NCI-H187 (cell line): ENCODE results near the gene U2AF1.
"Not testable (repeated sequence)": the region's sequence is repeated elsewhere in the genome, so short reads cannot be mapped to it uniquely, and the experiment has no call there.

Experiments used
- DNase-seq, 2 experiments: peaks; one replicate each; lab custom pipeline; 2025; lab: John Stamatoyannopoulos, UW

The U2AF1 gene

GRCh38 chr21:43076643-43077042, 30.7 kb downstream of the U2AF1 start:
- not testable (repeated sequence) for DNase-seq

GRCh38 chr21:43076023-43076637, 31.2 kb downstream of the U2AF1 start:
- DNase-seq: not testable (repeated sequence)

GRCh38 chr21:43075170-43076022, 32.0 kb downstream of the U2AF1 start, which contains the start of gene CBS:
CBS (minus strand) TSS chr21:43075835; CDS start chr21:43072193, 3,642 bp downstream.
- DNase-seq: not testable (repeated sequence)

- not testable (repeated sequence) for DNase-seq
Measured at GRCh38 chr21:43074401-43075169, 32.8 kb downstream of the U2AF1 start.

GRCh38 chr21:43072742-43073141, 34.6 kb downstream of the U2AF1 start:
- DNase-seq: not testable (repeated sequence)

GRCh38 chr21:43069682-43070081, 37.7 kb downstream of the U2AF1 start:
- DNase-seq: not testable (repeated sequence)

- DNase-seq: not testable (repeated sequence)
Measured at GRCh38 chr21:43068065-43068464, 39.3 kb downstream of the U2AF1 start.

- not testable (repeated sequence) for DNase-seq
Measured at GRCh38 chr21:43066690-43067089, 40.7 kb downstream of the U2AF1 start.

- DNase-seq: not testable (repeated sequence)
Measured at GRCh38 chr21:43065991-43066390, 41.4 kb downstream of the U2AF1 start.

- not testable (repeated sequence) for DNase-seq
Measured at GRCh38 chr21:43064265-43064917, 43.0 kb downstream of the U2AF1 start.

- not testable (repeated sequence) for DNase-seq
Measured at GRCh38 chr21:43062955-43063664, 44.3 kb downstream of the U2AF1 start.

- DNase-seq: not testable (repeated sequence)
Measured at GRCh38 chr21:43053112-43053511, 54.3 kb downstream of the U2AF1 start.

GRCh38 chr21:43045876-43046821, 61.2 kb downstream of the U2AF1 start:
- not testable (repeated sequence) for DNase-seq

- not testable (repeated sequence) for DNase-seq
Measured at GRCh38 chr21:43045165-43045875, 62.0 kb downstream of the U2AF1 start.

GRCh38 chr21:43044547-43044946, 62.8 kb downstream of the U2AF1 start:
- DNase-seq: not testable (repeated sequence)

GRCh38 chr21:43043291-43043690, 64.1 kb downstream of the U2AF1 start:
- not testable (repeated sequence) for DNase-seq
